Liver (tissue), 9 donors: Measurements from ENCODE around the gene MYB. TPM values are rescaled to one million over a fixed set of nuclear protein-coding genes. Genes with fewer than 3 reads are reported as not detected.

Experiments used
- DNase-seq: peaks from one replicate; pipeline ENCODE4 v3.0.0-alpha.2; 2017; ENCODE audit warnings: low spot score
- H3K27ac ChIP-seq, 2 donors: one replicate each; pipeline ENCODE4 v1.7.0; 2013; ENCODE audit warnings: inconsistent platforms in 2 of 2, low read length in 2 of 2, control low read depth in 1 of 2, low read depth in 1 of 2, mild to moderate bottlenecking in 1 of 2
- H3K27me3 ChIP-seq, 4 donors: one replicate each; pipeline versions ENCODE4 v1.6.1 to v1.7.0; 2013; ENCODE audit warnings: low read length in 3 of 4, inconsistent platforms in 1 of 4, mild to moderate bottlenecking in 1 of 4, moderate library complexity in 1 of 4; ENCODE audit not compliant: control insufficient read depth in 4 of 4, insufficient read depth in 4 of 4
- H3K36me3 ChIP-seq, 4 donors: one replicate each; pipeline versions ENCODE4 v1.6.1 to v1.7.0; 2013; ENCODE audit warnings: low read length in 3 of 4, mild to moderate bottlenecking in 3 of 4, low read depth in 1 of 4, moderate library complexity in 1 of 4; ENCODE audit not compliant: control insufficient read depth in 4 of 4, insufficient read depth in 3 of 4
- H3K4me1 ChIP-seq, 4 donors: one replicate each; pipeline versions ENCODE4 v1.6.1 to v1.7.0; 2013; ENCODE audit warnings: low read length in 3 of 4, mild to moderate bottlenecking in 3 of 4, moderate library complexity in 1 of 4; ENCODE audit not compliant: control insufficient read depth in 4 of 4, insufficient read depth in 4 of 4
- H3K4me3 ChIP-seq, 3 donors: one replicate each; pipeline versions ENCODE4 v1.6.1 to v1.7.0; 2013; ENCODE audit warnings: low read length in 3 of 3, control low read depth in 1 of 3, low read depth in 1 of 3, mild to moderate bottlenecking in 1 of 3
- H3K9ac ChIP-seq, 2 donors: one replicate each; pipeline ENCODE4 v1.7.0; 2013; ENCODE audit warnings: low read length in 2 of 2, mild to moderate bottlenecking in 2 of 2, moderate library complexity in 2 of 2, control low read depth in 1 of 2, low read depth in 1 of 2
- H3K9me3 ChIP-seq, 4 donors: one replicate each; pipeline versions ENCODE4 v1.6.1 to v1.7.0; 2013; ENCODE audit warnings: low read length in 3 of 4; ENCODE audit not compliant: control insufficient read depth in 4 of 4
- EGR1 ChIP-seq, 2 donors: IDR thresholded peaks; 2 replicates each; pipeline ENCODE4 v1.6.1; 2016 to 2018; ENCODE audit warnings: antibody characterized with exemption in 2 of 2, low read depth in 2 of 2
- FOXA2 ChIP-seq: IDR thresholded peaks from 2 replicates; pipeline ENCODE4 v1.6.1; 2016; ENCODE audit warnings: antibody characterized with exemption
- GABPA ChIP-seq, 2 donors: IDR thresholded peaks in 1 of 2; conservative IDR thresholded peaks in 1 of 2; 2 replicates each; pipeline ENCODE4 v1.6.1; 2016; ENCODE audit warnings: antibody characterized with exemption in 2 of 2, mild to moderate bottlenecking in 1 of 2, moderate library complexity in 1 of 2
- HNF4A ChIP-seq, 2 donors: conservative IDR thresholded peaks; 2 replicates each; pipeline ENCODE4 v1.6.1; 2016; ENCODE audit warnings: antibody characterized with exemption in 2 of 2, mild to moderate bottlenecking in 2 of 2
- HNF4G ChIP-seq: IDR thresholded peaks from 2 replicates; pipeline ENCODE4 v1.6.1; 2016; ENCODE audit warnings: antibody characterized with exemption
- JUND ChIP-seq, 2 donors: IDR thresholded peaks; 2 replicates each; pipeline ENCODE4 v1.6.1; 2016; ENCODE audit warnings: antibody characterized with exemption in 2 of 2
- NR2F2 ChIP-seq: IDR thresholded peaks from 2 replicates; pipeline ENCODE4 v1.6.1; 2016; ENCODE audit warnings: antibody characterized with exemption
- RXRA ChIP-seq, 2 donors: IDR thresholded peaks; 2 replicates each; pipeline ENCODE4 v1.6.1; 2017 to 2018; ENCODE audit warnings: antibody characterized with exemption in 2 of 2, mild to moderate bottlenecking in 1 of 2
- SP1 ChIP-seq: IDR thresholded peaks from 2 replicates; pipeline ENCODE4 v1.6.1; 2018; ENCODE audit warnings: antibody characterized with exemption, mild to moderate bottlenecking
- TAF1 ChIP-seq: conservative IDR thresholded peaks from 2 replicates; pipeline ENCODE4 v1.6.1; 2016; ENCODE audit warnings: antibody characterized with exemption, mild to moderate bottlenecking
- YY1 ChIP-seq: IDR thresholded peaks from 2 replicates; pipeline ENCODE4 v1.6.1; 2016; ENCODE audit warnings: antibody characterized with exemption, mild to moderate bottlenecking
- whole genome bisulfite sequencing: extraction: QIAGEN DNeasy Blood & Tissue Kit; methylation state at CpG from one replicate; pipeline ENCODE4 v1.1.7; 2013; 5-methylcytosine and 5-hydroxymethylcytosine counted together
- polyA plus RNA-seq, 2 donors: library from polyadenylated mRNA; stranded (reverse) in 1 of 2; unstranded in 1 of 2; fragments of 200-250 nt in 1 of 2; fragments of >200 nt in 1 of 2; fragmentation: Nextera tagmentation in 1 of 2; extraction: Ambion mirVana in 1 of 2; gene quantifications; one replicate each; pipeline versions ENCODE4 v1.2.1 to v1.2.3, GENCODE V29; 2013 to 2015
- total RNA-seq, 2 donors: library from RNA; depleted of rRNA; stranded (reverse); fragments of >200 nt; gene quantifications; one replicate each; pipeline ENCODE4 v1.2.3, GENCODE V29; 2014
- TF ChIP-seq, protein P1 (sequence below): IDR thresholded peaks from 2 replicates; pipeline ENCODE4 v1.6.1; 2016; ENCODE audit warnings: antibody characterized with exemption, mild to moderate bottlenecking
- TF ChIP-seq, protein P2 (sequence below): IDR thresholded peaks from 2 replicates; pipeline ENCODE4 v1.6.1; 2016; ENCODE audit warnings: antibody characterized with exemption
- TF ChIP-seq, protein P3 (sequence below): IDR thresholded peaks from 2 replicates; pipeline ENCODE4 v1.6.1; 2016; ENCODE audit warnings: antibody characterized with exemption
- TF ChIP-seq, protein P4 (sequence below): fragments of 150-350 bp; IDR thresholded peaks from 2 replicates; pipeline ENCODE4 v1.5.1; 2017; ENCODE audit warnings: improper control_type of control experiment, low read depth, low read length; ENCODE audit not compliant: missing input control
- donor health status: healthy.
- donor health status: healthy.
- donor health status: healthy.
- donor health status: healthy.
- donor health status: healthy.

Gene MYB
- total and polyA plus RNA-seq, 4 donors: 0.08 to 19.8 (median 0.11) TPM

DNA sequence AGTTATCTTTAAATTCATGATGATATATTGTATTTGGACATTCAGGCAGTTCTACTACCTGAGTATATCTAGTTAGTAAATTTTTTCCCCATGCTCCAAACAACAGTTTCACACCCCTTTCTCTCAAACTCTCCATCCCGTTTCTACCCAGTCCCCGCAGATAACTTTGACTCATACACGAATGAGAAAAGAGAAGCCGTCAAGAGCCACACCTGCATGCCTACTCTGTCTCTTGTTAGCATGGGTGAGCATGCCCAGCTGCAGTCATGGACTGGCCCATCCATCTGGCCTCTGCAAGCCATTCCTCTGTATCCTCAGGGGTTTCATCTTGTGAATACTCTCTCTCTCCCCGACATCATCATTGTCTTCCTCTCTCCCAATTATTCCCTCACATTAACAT, 41.5 kb downstream of the MYB start (continued):
- TF ChIP-seq, protein P1, sequence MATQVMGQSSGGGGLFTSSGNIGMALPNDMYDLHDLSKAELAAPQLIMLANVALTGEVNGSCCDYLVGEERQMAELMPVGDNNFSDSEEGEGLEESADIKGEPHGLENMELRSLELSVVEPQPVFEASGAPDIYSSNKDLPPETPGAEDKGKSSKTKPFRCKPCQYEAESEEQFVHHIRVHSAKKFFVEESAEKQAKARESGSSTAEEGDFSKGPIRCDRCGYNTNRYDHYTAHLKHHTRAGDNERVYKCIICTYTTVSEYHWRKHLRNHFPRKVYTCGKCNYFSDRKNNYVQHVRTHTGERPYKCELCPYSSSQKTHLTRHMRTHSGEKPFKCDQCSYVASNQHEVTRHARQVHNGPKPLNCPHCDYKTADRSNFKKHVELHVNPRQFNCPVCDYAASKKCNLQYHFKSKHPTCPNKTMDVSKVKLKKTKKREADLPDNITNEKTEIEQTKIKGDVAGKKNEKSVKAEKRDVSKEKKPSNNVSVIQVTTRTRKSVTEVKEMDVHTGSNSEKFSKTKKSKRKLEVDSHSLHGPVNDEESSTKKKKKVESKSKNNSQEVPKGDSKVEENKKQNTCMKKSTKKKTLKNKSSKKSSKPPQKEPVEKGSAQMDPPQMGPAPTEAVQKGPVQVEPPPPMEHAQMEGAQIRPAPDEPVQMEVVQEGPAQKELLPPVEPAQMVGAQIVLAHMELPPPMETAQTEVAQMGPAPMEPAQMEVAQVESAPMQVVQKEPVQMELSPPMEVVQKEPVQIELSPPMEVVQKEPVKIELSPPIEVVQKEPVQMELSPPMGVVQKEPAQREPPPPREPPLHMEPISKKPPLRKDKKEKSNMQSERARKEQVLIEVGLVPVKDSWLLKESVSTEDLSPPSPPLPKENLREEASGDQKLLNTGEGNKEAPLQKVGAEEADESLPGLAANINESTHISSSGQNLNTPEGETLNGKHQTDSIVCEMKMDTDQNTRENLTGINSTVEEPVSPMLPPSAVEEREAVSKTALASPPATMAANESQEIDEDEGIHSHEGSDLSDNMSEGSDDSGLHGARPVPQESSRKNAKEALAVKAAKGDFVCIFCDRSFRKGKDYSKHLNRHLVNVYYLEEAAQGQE: no peak
- TF ChIP-seq, protein P2, sequence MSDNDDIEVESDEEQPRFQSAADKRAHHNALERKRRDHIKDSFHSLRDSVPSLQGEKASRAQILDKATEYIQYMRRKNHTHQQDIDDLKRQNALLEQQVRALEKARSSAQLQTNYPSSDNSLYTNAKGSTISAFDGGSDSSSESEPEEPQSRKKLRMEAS: no peak
- TF ChIP-seq YY1 (no peak), FOXA2 (no peak), SP1 (no peak), JUND (IDR thresholded peaks at IDR 0.05) (no peak), TAF1 (no peak), GABPA (IDR thresholded peaks at IDR 0.05 in 1 of 2, conservative IDR thresholded peaks at IDR 0.05 in 1 of 2) (no peak), RXRA (IDR thresholded peaks at IDR 0.05) (no peak), EGR1 (IDR thresholded peaks at IDR 0.05; ENCODE audit: low read depth in 2 of 2) (no peak), NR2F2 (no peak)
- TF ChIP-seq, protein P3, sequence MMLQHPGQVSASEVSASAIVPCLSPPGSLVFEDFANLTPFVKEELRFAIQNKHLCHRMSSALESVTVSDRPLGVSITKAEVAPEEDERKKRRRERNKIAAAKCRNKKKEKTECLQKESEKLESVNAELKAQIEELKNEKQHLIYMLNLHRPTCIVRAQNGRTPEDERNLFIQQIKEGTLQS: no peak

DNA sequence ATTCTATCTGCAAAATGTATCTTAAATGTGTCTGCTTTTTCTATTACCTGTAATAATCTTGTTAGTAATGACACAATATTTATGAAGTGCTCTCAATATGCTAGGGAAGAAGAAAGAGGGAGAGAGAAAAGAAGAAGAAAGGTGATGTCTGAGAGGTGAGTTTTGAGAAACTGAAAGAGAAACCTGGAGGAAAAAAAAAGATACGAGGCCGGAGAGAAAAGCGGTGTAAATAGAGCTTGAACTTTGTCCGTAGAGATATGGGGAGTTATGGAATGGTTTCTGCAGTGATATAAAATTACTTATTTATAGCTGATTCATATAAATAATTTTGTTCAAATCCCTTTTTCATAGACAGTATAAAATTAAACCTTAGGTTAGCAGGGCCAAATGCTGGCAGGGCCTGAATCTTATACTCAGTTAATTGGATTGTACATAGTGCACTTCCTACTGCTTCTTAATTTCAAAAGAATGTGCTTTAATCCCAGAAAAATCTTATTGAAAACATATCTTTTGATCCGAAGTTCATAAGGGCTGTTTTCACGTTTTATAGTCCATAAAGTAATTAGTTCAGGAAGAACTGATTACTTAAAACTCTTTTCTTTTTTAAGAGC, 43.0 kb downstream of the MYB start:
- Histone ChIP-seq H3K4me1 (no peaks in the 10 kb centered on the region), H3K27ac (no peak overlapping the region), H3K9me3 (no peaks in the 10 kb centered on the region), H3K4me3 (peak overlapping the region; percentile 22 to 50 (median 35)), H3K36me3 (no peaks in the 10 kb centered on the region), H3K27me3 (no peaks in the 10 kb centered on the region), H3K9ac (peak overlapping the region; percentile 33 to 80)
- peak; percentile 47 to 52 for TF ChIP-seq HNF4A (conservative IDR thresholded peaks at IDR 0.05)
- no peak for TF ChIP-seq EGR1 (IDR thresholded peaks at IDR 0.05; ENCODE audit: low read depth in 2 of 2)
- no peak for TF ChIP-seq RXRA (IDR thresholded peaks at IDR 0.05)
- TF ChIP-seq TAF1: no peak
- TF ChIP-seq FOXA2: no peak
- TF ChIP-seq, protein P4, sequence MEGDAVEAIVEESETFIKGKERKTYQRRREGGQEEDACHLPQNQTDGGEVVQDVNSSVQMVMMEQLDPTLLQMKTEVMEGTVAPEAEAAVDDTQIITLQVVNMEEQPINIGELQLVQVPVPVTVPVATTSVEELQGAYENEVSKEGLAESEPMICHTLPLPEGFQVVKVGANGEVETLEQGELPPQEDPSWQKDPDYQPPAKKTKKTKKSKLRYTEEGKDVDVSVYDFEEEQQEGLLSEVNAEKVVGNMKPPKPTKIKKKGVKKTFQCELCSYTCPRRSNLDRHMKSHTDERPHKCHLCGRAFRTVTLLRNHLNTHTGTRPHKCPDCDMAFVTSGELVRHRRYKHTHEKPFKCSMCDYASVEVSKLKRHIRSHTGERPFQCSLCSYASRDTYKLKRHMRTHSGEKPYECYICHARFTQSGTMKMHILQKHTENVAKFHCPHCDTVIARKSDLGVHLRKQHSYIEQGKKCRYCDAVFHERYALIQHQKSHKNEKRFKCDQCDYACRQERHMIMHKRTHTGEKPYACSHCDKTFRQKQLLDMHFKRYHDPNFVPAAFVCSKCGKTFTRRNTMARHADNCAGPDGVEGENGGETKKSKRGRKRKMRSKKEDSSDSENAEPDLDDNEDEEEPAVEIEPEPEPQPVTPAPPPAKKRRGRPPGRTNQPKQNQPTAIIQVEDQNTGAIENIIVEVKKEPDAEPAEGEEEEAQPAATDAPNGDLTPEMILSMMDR: no peak
- no peak for DNase-seq
- 26% methylated on average over 6 of the region's 6 CpGs for WGBS

DNA sequence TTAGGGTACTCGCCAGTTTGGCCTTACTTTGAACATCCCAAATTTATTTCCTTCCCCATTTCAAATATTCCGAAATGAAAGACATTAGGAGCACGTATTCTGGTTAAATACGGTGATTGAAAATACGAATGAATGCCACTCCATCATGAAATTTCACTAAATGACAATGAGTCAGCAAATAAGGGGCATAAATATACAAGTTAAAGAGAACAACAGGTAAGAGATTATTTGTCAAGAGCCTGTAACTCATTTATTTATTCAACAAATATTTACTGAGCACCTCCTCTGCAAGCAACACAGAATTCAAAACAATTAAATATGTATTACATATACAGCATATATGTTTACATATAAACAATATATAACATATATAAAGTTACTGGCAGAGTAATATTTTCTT, 44.8 kb downstream of the MYB start:
- 95% methylated on average over 5 of the region's 5 CpGs for WGBS
- Histone ChIP-seq H3K4me3 (no peak overlapping the region), H3K9ac (no peak overlapping the region), H3K36me3 (no peaks in the 10 kb centered on the region), H3K4me1 (no peaks in the 10 kb centered on the region), H3K27ac (no peak overlapping the region), H3K27me3 (no peaks in the 10 kb centered on the region), H3K9me3 (no peaks in the 10 kb centered on the region)
- TF ChIP-seq, protein P2: no peak
- TF ChIP-seq FOXA2 (no peak), HNF4G (no peak)
- TF ChIP-seq, protein P3: no peak
- TF ChIP-seq, protein P4: no peak
- DNase-seq: no peak
